ENCODE measurements around the gene ZNF502. TPM values are rescaled to one million over a fixed set of nuclear protein-coding genes. Genes with fewer than 3 reads are reported as not detected.

ZNF502 gene
- total and polyA plus RNA-seq, 2 of the 13 experiments (the other 11 are each of a cell fraction or from before 2014, with no cell fraction given): not detected

- TF ChIP-seq ZBTB33 (CRISPR knock-in tag; IDR thresholded peaks at IDR 0.05) (no peak; the same call in none of the 2 replicates), TCF12 (IDR thresholded peaks at IDR 0.05) (no peak), TCF12 (CRISPR knock-in tag; IDR thresholded peaks at IDR 0.05) (no peak), TAF15 (IDR thresholded peaks at IDR 0.05; ENCODE audit: low read depth, low read length, poor library complexity, severe bottlenecking) (no peak), CC2D1A (CRISPR knock-in tag; IDR thresholded peaks at IDR 0.05) (0 out of 2 replicates have a peak, but pooled peaks have one; percentile 26), MAFF (IDR thresholded peaks at IDR 0.05; ENCODE audit: low read depth, low read length) (no peak), IKZF4 (CRISPR knock-in tag; IDR thresholded peaks at IDR 0.05; ENCODE audit: borderline replicate concordance, low read depth, not compliant biosample characterization) (no peak), NPAS2 (CRISPR knock-in tag; IDR thresholded peaks at IDR 0.05; ENCODE audit: borderline replicate concordance) (no peak), ZNF644 (CRISPR knock-in tag; IDR thresholded peaks at IDR 0.05; ENCODE audit: low read depth) (no peak), MXD1 (CRISPR knock-in tag; IDR thresholded peaks at IDR 0.05) (peak; percentile 54; the same call in 1 of the 2 replicates), ISX (CRISPR knock-in tag; conservative IDR thresholded peaks at IDR 0.05) (no peak), ZNF557 (CRISPR knock-in tag; IDR thresholded peaks at IDR 0.05) (no peak), ZKSCAN1 (IDR thresholded peaks at IDR 0.05; ENCODE audit: low read length) (no peak), ZNF891 (CRISPR knock-in tag; IDR thresholded peaks at IDR 0.05) (no peak; the same call in 1 of the 2 replicates), UBTF (CRISPR knock-in tag; IDR thresholded peaks at IDR 0.05) (peak; percentile 70), ELF1 (CRISPR knock-in tag; IDR thresholded peaks at IDR 0.05) (peak; percentile 87), NR3C1 (CRISPR knock-in tag; IDR thresholded peaks at IDR 0.05) (no peak), SALL1 (CRISPR knock-in tag; IDR thresholded peaks at IDR 0.05) (peak; percentile 85; the same call in 1 of the 2 replicates)
- TF ChIP-seq, protein P1, sequence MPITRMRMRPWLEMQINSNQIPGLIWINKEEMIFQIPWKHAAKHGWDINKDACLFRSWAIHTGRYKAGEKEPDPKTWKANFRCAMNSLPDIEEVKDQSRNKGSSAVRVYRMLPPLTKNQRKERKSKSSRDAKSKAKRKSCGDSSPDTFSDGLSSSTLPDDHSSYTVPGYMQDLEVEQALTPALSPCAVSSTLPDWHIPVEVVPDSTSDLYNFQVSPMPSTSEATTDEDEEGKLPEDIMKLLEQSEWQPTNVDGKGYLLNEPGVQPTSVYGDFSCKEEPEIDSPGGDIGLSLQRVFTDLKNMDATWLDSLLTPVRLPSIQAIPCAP (CRISPR knock-in tag; IDR thresholded peaks at IDR 0.05; ENCODE audit: low read depth): 0 out of 2 replicates have a peak, but pooled peaks have one; percentile 29
- TF ChIP-seq, protein P2, sequence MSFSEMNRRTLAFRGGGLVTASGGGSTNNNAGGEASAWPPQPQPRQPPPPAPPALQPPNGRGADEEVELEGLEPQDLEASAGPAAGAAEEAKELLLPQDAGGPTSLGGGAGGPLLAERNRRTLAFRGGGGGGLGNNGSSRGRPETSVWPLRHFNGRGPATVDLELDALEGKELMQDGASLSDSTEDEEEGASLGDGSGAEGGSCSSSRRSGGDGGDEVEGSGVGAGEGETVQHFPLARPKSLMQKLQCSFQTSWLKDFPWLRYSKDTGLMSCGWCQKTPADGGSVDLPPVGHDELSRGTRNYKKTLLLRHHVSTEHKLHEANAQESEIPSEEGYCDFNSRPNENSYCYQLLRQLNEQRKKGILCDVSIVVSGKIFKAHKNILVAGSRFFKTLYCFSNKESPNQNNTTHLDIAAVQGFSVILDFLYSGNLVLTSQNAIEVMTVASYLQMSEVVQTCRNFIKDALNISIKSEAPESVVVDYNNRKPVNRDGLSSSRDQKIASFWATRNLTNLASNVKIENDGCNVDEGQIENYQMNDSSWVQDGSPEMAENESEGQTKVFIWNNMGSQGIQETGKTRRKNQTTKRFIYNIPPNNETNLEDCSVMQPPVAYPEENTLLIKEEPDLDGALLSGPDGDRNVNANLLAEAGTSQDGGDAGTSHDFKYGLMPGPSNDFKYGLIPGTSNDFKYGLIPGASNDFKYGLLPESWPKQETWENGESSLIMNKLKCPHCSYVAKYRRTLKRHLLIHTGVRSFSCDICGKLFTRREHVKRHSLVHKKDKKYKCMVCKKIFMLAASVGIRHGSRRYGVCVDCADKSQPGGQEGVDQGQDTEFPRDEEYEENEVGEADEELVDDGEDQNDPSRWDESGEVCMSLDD (CRISPR knock-in tag; IDR thresholded peaks at IDR 0.05; ENCODE audit: borderline replicate concordance): no peak
- TF ChIP-seq, protein P3, sequence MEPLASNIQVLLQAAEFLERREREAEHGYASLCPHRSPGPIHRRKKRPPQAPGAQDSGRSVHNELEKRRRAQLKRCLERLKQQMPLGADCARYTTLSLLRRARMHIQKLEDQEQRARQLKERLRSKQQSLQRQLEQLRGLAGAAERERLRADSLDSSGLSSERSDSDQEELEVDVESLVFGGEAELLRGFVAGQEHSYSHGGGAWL (CRISPR knock-in tag; IDR thresholded peaks at IDR 0.05): peak; percentile 79
Measured at GRCh38 chr3:44761424-44762169, 49.1 kb downstream of the ZNF502 start, which contains the start of the genes KIAA1143 and KIF15 (continued).

Data from HepG2 (cell line).